ENCODE results near the gene CLNK.
"Not testable (repeated sequence)": the region's sequence is repeated elsewhere in the genome, so short reads cannot be mapped to it uniquely, and the experiment has no call there.

DNA sequence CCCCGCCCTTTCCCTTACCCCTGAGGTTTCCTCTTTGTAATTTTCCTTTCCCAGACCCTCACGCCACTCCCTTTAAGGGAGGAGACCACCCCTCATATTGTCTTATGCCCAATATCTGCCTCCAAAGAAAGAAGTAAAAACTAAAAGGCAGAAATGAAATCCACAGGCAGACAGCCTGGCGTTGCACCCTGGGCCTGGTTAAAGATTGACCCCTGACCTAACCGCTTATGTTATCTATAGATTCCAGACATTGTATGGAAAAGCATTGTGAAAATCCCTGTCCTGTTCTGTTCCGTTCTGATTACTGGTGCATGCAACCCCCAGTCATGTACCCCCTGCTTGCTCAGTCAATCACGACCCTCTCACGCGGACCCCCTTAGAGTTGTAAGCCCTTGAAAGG is 110.0 kb downstream of the CLNK start:
- not testable (repeated sequence) for TF ChIP-seq CTCF (IDR thresholded peaks at IDR 0.05; ENCODE audit: control extremely low read depth in 1 of 3, insufficient read depth in 1 of 3, low read depth in 1 of 3, low read length in 3 of 3); SAP30 (IDR thresholded peaks at IDR 0.05; ENCODE audit: insufficient read depth, insufficient replicate concordance, low read length); ASH2L (IDR thresholded peaks at IDR 0.05; ENCODE audit: low read length); SRF (IDR thresholded peaks at IDR 0.05; ENCODE audit: low read depth, low read length); MAX (IDR thresholded peaks at IDR 0.05); SP4 (IDR thresholded peaks at IDR 0.05; ENCODE audit: low read length); GABPA (IDR thresholded peaks at IDR 0.05; ENCODE audit: borderline replicate concordance, insufficient read depth, low read length); EZH2 (IDR thresholded peaks at IDR 0.05; ENCODE audit: low read depth, low read length, severe bottlenecking); RNF2 (IDR thresholded peaks at IDR 0.05; ENCODE audit: borderline replicate concordance, low read depth, low read length, missing control alignments, poor library complexity, severe bottlenecking); SIX5 (IDR thresholded peaks at IDR 0.05; ENCODE audit: low read depth, low read length)
- TF ChIP-seq, protein P1, sequence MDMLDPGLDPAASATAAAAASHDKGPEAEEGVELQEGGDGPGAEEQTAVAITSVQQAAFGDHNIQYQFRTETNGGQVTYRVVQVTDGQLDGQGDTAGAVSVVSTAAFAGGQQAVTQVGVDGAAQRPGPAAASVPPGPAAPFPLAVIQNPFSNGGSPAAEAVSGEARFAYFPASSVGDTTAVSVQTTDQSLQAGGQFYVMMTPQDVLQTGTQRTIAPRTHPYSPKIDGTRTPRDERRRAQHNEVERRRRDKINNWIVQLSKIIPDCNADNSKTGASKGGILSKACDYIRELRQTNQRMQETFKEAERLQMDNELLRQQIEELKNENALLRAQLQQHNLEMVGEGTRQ (IDR thresholded peaks at IDR 0.05; ENCODE audit: low read length), result not testable (repeated sequence)
